HG02852 (cell line): ENCODE measurements around the gene VSTM4.

Experiments used
- ATAC-seq: cut with Tn5 transposase; IDR thresholded peaks from one replicate; pipeline ENCODE4 v1.9.1; 2021; ENCODE audit warnings: mild to moderate bottlenecking, moderate library complexity; ENCODE audit not compliant: unreplicated experiment

The VSTM4 gene

GRCh38 chr10:49143249-49143648, 27.9 kb upstream of the VSTM4 start:
- ATAC-seq, result no peak

- ATAC-seq, result no peak
These were observed 26.4 kb upstream of the VSTM4 start for GRCh38 chr10:49141541-49142332.

- no peak for ATAC-seq
These were observed 25.2 kb upstream of the VSTM4 start for GRCh38 chr10:49140304-49141177.

- ATAC-seq, result no peak
These were observed 24.5 kb upstream of the VSTM4 start for GRCh38 chr10:49139846-49140195.

GRCh38 chr10:49139028-49139845, 23.9 kb upstream of the VSTM4 start:
- no peak for ATAC-seq

GRCh38 chr10:49138361-49138891, 23.1 kb upstream of the VSTM4 start:
- no peak for ATAC-seq

GRCh38 chr10:49136525-49136924, 21.2 kb upstream of the VSTM4 start:
- ATAC-seq, result no peak

GRCh38 chr10:49135575-49136313, 20.4 kb upstream of the VSTM4 start:
- ATAC-seq, result no peak

- no peak for ATAC-seq
These were observed 19.0 kb upstream of the VSTM4 start for GRCh38 chr10:49134327-49134726.

GRCh38 chr10:49133706-49134248, 18.5 kb upstream of the VSTM4 start, which contains the start of gene FAM170B:
TSS of gene FAM170B (minus strand) at chr10:49134021. CDS start at chr10:49133918, 103 bp downstream.
- no peak for ATAC-seq

- no peak for ATAC-seq
These were observed 17.0 kb upstream of the VSTM4 start for GRCh38 chr10:49132362-49132737.

GRCh38 chr10:49131507-49132361, 16.4 kb upstream of the VSTM4 start:
- no peak for ATAC-seq

- ATAC-seq, result no peak
These were observed 14.1 kb upstream of the VSTM4 start for GRCh38 chr10:49129376-49129775.

- ATAC-seq, result no peak
These were observed 13.5 kb upstream of the VSTM4 start for GRCh38 chr10:49128854-49129253.

GRCh38 chr10:49123981-49124950, 8.9 kb upstream of the VSTM4 start:
- no peak for ATAC-seq

- no peak for ATAC-seq
These were observed 5.6 kb upstream of the VSTM4 start for GRCh38 chr10:49120911-49121310.

- ATAC-seq, result no peak
These were observed 4.4 kb upstream of the VSTM4 start for GRCh38 chr10:49119746-49120145.
